ENCODE results near the gene C18orf63. TPM values are rescaled to one million over a fixed set of nuclear protein-coding genes. Genes with fewer than 3 reads are reported as not detected.
A peak's percentile ranks its signal among the peaks of the same experiment; 100 is the strongest.

C18orf63 gene
- total and polyA plus RNA-seq, 2 of the 4 experiments (the other 2 are of a cell fraction) = not detected

DNA sequence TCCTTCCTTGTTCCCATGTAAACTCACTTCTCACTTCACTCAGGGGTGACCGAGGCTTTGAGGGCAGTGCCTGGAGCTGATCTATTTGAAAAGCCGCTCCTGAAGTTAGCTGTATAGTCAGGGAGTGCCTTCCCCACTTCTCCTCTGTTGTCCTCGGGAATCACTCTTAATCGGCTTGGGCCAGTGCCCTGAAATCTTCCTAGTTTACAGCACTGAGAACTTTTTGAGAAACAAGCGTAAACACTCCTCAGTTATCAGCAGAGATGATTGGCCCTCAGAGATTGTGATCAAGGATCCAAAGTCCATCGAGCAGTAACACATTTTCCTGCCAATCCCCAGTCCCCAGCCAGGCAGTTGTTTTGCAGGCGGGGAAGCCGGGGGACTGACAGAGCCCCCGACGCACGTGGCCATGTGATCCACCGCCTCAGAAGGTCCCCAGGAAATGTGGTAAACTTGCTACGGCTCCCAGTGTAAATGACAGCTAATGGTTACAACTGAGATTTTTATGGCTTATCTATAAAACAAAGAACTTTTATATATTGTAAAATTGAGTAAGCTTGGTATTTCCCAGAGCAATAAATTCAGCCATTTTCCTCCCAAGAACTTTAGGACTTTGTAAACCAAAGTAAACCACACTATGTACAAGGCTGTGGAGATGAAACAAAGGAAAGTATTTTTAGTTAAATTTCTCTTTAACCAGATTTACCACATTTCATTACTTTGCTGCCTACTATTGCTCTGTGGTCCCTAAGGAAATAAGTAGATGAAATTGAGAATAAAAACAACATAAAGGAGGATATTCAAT is 53.5 kb downstream of the C18orf63 start:
- Histone ChIP-seq H2AK9ac (replicated peaks; ENCODE audit: low read depth, low read length, poor library complexity) (no peak overlapping the region), H2AK5ac (ENCODE audit: low read depth, low read length) (no peak overlapping the region), H3K9me3 (ENCODE audit: control insufficient read depth, insufficient read depth, low read length) (no peaks in the 10 kb centered on the region), H3K27me3 (ENCODE audit: control insufficient read depth, insufficient read depth, low read length) (peaks cover 27% of the 10 kb centered on the region), H3K23ac (ENCODE audit: low read depth, low read length) (no peak overlapping the region), H2AFZ (replicated peaks; ENCODE audit: low read length, poor library complexity) (peak overlapping the region; percentile 71), H3K4me1 (ENCODE audit: control insufficient read depth, insufficient read depth, low read length) (no peaks in the 10 kb centered on the region), H3K4me3 (ENCODE audit: insufficient read depth, low read depth, low read length) (no peak overlapping the region), H3K9ac (ENCODE audit: low read depth, low read length) (no peak overlapping the region), H3K27ac (ENCODE audit: insufficient read depth, low read length) (no peak overlapping the region), H3K36me3 (ENCODE audit: control insufficient read depth, insufficient read depth, low read length) (no peaks in the 10 kb centered on the region), H2BK20ac (ENCODE audit: low read depth, low read length) (no peak overlapping the region), H4K5ac (ENCODE audit: low read depth, low read length) (no peak overlapping the region), H3K18ac (ENCODE audit: low read depth, low read length) (no peak overlapping the region), H3K14ac (replicated peaks; ENCODE audit: low read depth, low read length) (no peak overlapping the region), H2BK5ac (ENCODE audit: low read depth, low read length, poor library complexity, severe bottlenecking) (no peak overlapping the region), H4K20me1 (ENCODE audit: insufficient read depth, low read length) (no peaks in the 10 kb centered on the region), H2BK15ac (ENCODE audit: low read depth, low read length) (no peak overlapping the region), H3K79me1 (ENCODE audit: low read depth in 1 of 2, low read length in 2 of 2) (no peaks in the 10 kb centered on the region), H3K4me2 (ENCODE audit: low read depth, low read length) (no peak overlapping the region), H3K56ac (ENCODE audit: extremely low read depth, insufficient read depth, low read length) (no peak overlapping the region), H3K9me1 (ENCODE audit: insufficient read depth, low read length) (no peaks in the 10 kb centered on the region), H4K91ac (ENCODE audit: insufficient read depth, low read depth, low read length) (no peak overlapping the region), H2BK120ac (ENCODE audit: low read depth, low read length) (no peak overlapping the region), H4K8ac (ENCODE audit: low read depth in 2 of 2, low read length in 2 of 2) (no peak overlapping the region), H3K4ac (ENCODE audit: low read depth, low read length) (no peak overlapping the region)
- no peak for DNase-seq
- in situ Hi-C loops (cut with MboI; ENCODE audit: low sequenced_read_pairs) (no loop called here), intact Hi-C loops (cut with micrococcal nuclease) (no loop called here), dilution Hi-C loops (cut with HindIII; ENCODE audit: low sequenced_read_pairs, unreplicated experiment) (no loop called here)
- no peak for ATAC-seq (ENCODE audit: low read depth)
- 10% methylated on average over 3 of the region's 13 CpGs; no CpG with 5 or more reads in 1 of the 2 experiments for WGBS, 2 experiments (ENCODE audit: extremely low coverage in 2 of 2, insufficient read length in 1 of 2)
- BruUV-seq (replicated peaks) = no TSS peak
- CTCF ChIA-PET = no interaction called here
- POLR2A ChIA-PET (ENCODE audit: unreplicated experiment) = no interaction called here
- TF ChIP-seq NFE2L2 (IDR thresholded peaks at IDR 0.05; ENCODE audit: low read depth, low read length) (no peak), BHLHE40 (IDR thresholded peaks at IDR 0.05; ENCODE audit: low read depth, low read length) (no peak), POLR2A (IDR thresholded peaks at IDR 0.05; ENCODE audit: low read depth, low read length) (no peak), CEBPB (IDR thresholded peaks at IDR 0.05; ENCODE audit: low read depth, low read length) (no peak), RFX5 (IDR thresholded peaks at IDR 0.05; ENCODE audit: low read depth, low read length) (no peak), MAFK (IDR thresholded peaks at IDR 0.05; ENCODE audit: low read depth, low read length) (no peak), MAZ (IDR thresholded peaks at IDR 0.05; ENCODE audit: borderline replicate concordance, low read depth, low read length) (no peak)
- TF ChIP-seq, protein P1, sequence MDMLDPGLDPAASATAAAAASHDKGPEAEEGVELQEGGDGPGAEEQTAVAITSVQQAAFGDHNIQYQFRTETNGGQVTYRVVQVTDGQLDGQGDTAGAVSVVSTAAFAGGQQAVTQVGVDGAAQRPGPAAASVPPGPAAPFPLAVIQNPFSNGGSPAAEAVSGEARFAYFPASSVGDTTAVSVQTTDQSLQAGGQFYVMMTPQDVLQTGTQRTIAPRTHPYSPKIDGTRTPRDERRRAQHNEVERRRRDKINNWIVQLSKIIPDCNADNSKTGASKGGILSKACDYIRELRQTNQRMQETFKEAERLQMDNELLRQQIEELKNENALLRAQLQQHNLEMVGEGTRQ (IDR thresholded peaks at IDR 0.05; ENCODE audit: low read depth, low read length) = no peak

Data from IMR-90 (cell line).